Glutamatergic neuron (in vitro differentiated cells): ENCODE results near the gene RAD51C. TPM values are rescaled to one million over a fixed set of nuclear protein-coding genes. Genes with fewer than 3 reads are reported as not detected.

Source experiments
- DNase-seq: peaks from one replicate; pipeline ENCODE4 v3.0.0; 2022
- H3K27ac Mint-ChIP-seq: one replicate; pipeline ENCODE4 v1.8.0; 2020; ENCODE audit warnings: mild to moderate bottlenecking, mixed read lengths, inconsistent platforms; ENCODE audit not compliant: unreplicated experiment
- H3K27me3 Mint-ChIP-seq: one replicate; pipeline ENCODE4 v1.8.0; 2020; ENCODE audit warnings: mild to moderate bottlenecking, moderate library complexity, mixed read lengths, inconsistent platforms; ENCODE audit not compliant: unreplicated experiment
- H3K36me3 Mint-ChIP-seq: one replicate; pipeline ENCODE4 v1.8.0; 2020; ENCODE audit warnings: mild to moderate bottlenecking, mixed read lengths, inconsistent platforms; ENCODE audit not compliant: unreplicated experiment
- H3K4me1 Mint-ChIP-seq: one replicate; pipeline ENCODE4 v1.8.0; 2020; ENCODE audit warnings: mild to moderate bottlenecking, low read depth, mixed read lengths, inconsistent platforms; ENCODE audit not compliant: unreplicated experiment
- H3K4me3 Mint-ChIP-seq: one replicate; pipeline ENCODE4 v1.8.0; 2020; ENCODE audit warnings: mild to moderate bottlenecking, mixed read lengths, inconsistent platforms; ENCODE audit not compliant: unreplicated experiment
- H3K9me3 Mint-ChIP-seq: one replicate; pipeline ENCODE4 v1.8.0; 2020; ENCODE audit warnings: mild to moderate bottlenecking, moderate library complexity, mixed read lengths, inconsistent platforms; ENCODE audit not compliant: unreplicated experiment
- total RNA-seq: library from RNA; stranded (reverse); fragmentation: NEBNext Ultra II Directional; extraction: Animal tissue kit (Norgen Biotek cat#: 25700); gene quantifications from one replicate; pipeline ENCODE4 v1.2.1, GENCODE V29; 2021; ENCODE audit not compliant: unreplicated experiment
- TF ChIP-seq, protein P1 (sequence below): fragments of 200-600 bp; sonication (generic); IDR thresholded peaks from one replicate; pipeline ENCODE4 v1.5.0; 2021; ENCODE audit not compliant: partially characterized antibody, unreplicated experiment

Gene RAD51C
- total RNA-seq, 1 donor from 2014 or later = 8.5 TPM

DNA sequence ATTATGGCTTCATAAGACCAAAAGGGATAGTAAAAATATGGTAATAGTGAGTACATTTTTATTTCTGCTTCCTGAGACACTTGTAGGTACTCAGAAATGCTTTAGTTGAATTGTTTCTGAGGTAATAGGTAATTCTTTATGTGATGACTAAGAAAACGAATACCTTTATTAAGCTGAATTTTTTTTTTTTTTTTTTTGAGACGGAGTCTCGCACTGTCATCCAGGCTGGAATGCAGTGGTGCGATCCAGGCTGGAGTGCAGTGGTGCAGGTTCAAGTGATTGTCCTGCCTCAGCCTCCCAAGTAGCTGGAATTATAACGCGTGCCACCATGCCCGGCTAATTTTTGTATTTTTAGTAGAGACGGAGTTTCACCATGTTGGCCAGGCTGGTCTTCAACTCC lies 1.9 kb downstream of the RAD51C start:
- H3K4me3 Mint-ChIP-seq = no peak overlapping the region
- H3K9me3 Mint-ChIP-seq = peaks cover 2% of the 10 kb centered on the region
- no peak overlapping the region for H3K27ac Mint-ChIP-seq
- no peak for DNase-seq
- no peaks in the 10 kb centered on the region for H3K36me3 Mint-ChIP-seq
- H3K4me1 Mint-ChIP-seq = peaks cover 6% of the 10 kb centered on the region
- no peaks in the 10 kb centered on the region for H3K27me3 Mint-ChIP-seq
- TF ChIP-seq, protein P1, sequence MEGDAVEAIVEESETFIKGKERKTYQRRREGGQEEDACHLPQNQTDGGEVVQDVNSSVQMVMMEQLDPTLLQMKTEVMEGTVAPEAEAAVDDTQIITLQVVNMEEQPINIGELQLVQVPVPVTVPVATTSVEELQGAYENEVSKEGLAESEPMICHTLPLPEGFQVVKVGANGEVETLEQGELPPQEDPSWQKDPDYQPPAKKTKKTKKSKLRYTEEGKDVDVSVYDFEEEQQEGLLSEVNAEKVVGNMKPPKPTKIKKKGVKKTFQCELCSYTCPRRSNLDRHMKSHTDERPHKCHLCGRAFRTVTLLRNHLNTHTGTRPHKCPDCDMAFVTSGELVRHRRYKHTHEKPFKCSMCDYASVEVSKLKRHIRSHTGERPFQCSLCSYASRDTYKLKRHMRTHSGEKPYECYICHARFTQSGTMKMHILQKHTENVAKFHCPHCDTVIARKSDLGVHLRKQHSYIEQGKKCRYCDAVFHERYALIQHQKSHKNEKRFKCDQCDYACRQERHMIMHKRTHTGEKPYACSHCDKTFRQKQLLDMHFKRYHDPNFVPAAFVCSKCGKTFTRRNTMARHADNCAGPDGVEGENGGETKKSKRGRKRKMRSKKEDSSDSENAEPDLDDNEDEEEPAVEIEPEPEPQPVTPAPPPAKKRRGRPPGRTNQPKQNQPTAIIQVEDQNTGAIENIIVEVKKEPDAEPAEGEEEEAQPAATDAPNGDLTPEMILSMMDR = no peak

DNA sequence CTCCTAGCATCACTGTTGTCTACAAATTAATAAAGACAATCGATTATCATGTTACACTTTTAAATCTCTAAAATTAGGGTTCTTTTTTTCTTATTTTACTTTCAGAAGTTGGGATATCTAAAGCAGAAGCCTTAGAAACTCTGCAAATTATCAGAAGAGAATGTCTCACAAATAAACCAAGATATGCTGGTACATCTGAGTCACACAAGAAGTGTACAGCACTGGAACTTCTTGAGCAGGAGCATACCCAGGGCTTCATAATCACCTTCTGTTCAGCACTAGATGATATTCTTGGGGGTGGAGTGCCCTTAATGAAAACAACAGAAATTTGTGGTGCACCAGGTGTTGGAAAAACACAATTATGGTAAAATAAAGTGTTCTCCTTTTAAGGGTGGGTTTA lies 2.4 kb downstream of the RAD51C start:
- TF ChIP-seq, protein P1 = no peak
- no peaks in the 10 kb centered on the region for H3K36me3 Mint-ChIP-seq
- H3K9me3 Mint-ChIP-seq = peaks cover 2% of the 10 kb centered on the region
- no peak overlapping the region for H3K4me3 Mint-ChIP-seq
- H3K4me1 Mint-ChIP-seq = peaks cover 6% of the 10 kb centered on the region
- H3K27ac Mint-ChIP-seq = no peak overlapping the region
- no peaks in the 10 kb centered on the region for H3K27me3 Mint-ChIP-seq
- no peak for DNase-seq

DNA sequence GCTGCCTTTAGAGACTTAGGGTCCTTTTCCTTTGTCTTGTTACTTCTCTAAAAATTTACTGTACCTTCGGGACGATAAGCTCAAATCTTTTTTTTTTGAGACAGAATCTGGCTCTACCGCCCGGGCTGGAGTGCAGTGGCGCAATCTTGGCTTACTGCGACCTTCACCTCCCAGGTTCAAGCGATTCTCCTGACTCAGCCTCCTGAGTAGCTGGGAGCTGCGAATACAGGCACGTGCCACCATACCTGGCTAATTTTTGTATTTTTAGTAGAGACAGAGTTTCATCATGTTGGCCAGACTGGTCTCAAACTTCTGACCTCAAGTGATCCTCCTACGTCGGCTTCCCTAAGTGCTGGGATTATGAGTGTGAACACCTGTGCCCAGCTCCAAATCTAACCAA lies 7.4 kb downstream of the RAD51C start:
- no peak overlapping the region for H3K4me3 Mint-ChIP-seq
- H3K4me1 Mint-ChIP-seq = no peaks in the 10 kb centered on the region
- TF ChIP-seq, protein P1 = no peak
- DNase-seq = no peak
- H3K27ac Mint-ChIP-seq = no peak overlapping the region
- no peaks in the 10 kb centered on the region for H3K36me3 Mint-ChIP-seq
- no peaks in the 10 kb centered on the region for H3K9me3 Mint-ChIP-seq
- H3K27me3 Mint-ChIP-seq = peaks cover 2% of the 10 kb centered on the region

DNA sequence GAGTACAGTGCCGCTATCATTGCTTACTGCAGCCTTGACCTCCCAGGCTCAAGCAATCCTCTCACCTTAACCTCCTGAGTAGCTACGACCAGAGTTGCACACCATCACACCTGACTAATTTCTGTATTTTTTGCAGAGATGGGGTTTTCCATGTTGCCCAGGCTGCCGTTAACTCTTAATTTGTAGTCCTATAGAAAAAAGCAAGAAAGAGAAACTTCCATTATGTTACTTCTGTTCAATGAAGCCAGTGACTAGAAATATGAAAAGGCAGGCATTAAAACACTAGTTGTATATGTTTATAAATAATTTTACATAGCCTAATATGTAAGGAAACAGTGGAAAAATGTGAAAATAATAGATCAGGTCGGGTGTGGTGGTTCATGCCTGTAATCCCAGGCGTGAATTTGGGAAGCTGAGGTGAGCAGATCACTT lies 9.7 kb downstream of the RAD51C start:
- DNase-seq = no peak
- H3K27me3 Mint-ChIP-seq = peaks cover 2% of the 10 kb centered on the region
- H3K4me1 Mint-ChIP-seq = no peaks in the 10 kb centered on the region
- TF ChIP-seq, protein P1 = no peak
- no peaks in the 10 kb centered on the region for H3K36me3 Mint-ChIP-seq
- no peak overlapping the region for H3K27ac Mint-ChIP-seq
- H3K4me3 Mint-ChIP-seq = no peak overlapping the region
- no peaks in the 10 kb centered on the region for H3K9me3 Mint-ChIP-seq

DNA sequence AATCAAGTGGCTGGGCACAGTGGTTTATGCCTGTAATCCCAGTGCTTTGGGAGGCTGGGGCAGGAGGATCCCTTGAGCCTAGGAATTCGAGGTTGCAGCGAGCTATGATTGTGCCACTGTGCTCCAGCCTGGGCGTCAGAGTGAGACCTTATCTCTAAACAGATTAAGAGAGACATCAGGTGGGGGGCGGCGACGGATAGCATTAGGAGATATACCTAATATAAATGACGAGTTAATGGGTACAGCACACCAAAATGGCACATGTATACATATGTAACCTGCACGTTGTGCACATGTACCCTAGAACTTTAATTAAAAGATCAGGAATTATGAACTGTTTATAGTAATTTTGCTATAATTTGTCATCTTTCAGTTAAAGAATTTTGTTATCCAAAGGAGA lies 10.3 kb downstream of the RAD51C start:
- Mint-ChIP-seq H3K36me3 (no peaks in the 10 kb centered on the region), H3K4me1 (no peaks in the 10 kb centered on the region), H3K27ac (no peak overlapping the region), H3K27me3 (peaks cover 2% of the 10 kb centered on the region), H3K4me3 (no peak overlapping the region), H3K9me3 (no peaks in the 10 kb centered on the region)
- DNase-seq = no peak
- TF ChIP-seq, protein P1 = no peak
